ENCODE results near the gene KCNH2.
"Not testable (repeated sequence)": the region's sequence is repeated elsewhere in the genome, so short reads cannot be mapped to it uniquely, and the experiment has no call there.

KCNH2 gene

DNA sequence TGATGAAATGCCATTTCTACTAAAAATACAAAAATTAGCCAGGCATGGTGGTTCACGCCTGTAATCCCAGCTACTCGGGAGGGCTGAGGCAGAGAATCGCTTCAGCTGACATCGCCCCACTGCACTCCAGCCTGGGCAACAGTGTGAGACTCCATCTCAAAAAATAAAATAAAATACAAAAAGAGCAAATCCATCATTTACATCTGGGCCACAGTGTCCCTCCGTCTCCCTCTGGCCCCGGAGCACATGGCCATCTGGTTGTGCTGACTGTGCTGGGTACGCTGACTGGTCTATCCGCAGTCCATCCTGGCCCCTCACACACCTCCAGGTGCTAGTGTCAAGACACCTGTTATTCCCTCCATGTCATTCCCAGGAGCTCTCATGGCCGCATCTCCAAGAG is 42.1 kb downstream of the KCNH2 start:
- no peak for DNase-seq (ENCODE audit: low read depth in 2 of 2)

DNA sequence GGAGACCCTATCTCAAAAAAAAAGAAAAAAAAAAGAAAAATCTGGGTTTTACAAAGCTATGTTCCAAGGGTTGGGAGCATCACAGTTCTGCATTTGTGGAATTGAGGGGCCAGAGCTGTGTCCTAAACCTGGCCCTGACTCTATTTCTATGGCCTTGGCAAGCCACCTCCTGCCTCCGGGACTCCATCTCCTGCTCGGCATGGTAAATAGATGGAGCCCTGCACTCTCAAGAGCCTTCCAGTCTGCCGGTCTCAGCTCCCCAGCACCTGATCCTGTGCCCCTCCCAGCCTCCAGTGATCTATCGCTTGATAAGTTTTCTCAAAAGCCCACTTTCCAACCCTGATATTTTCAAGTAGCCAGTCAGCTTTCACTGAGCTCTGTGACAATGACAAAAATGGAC is 43.0 kb downstream of the KCNH2 start:
- no peak for DNase-seq (ENCODE audit: low read depth in 2 of 2)

DNA sequence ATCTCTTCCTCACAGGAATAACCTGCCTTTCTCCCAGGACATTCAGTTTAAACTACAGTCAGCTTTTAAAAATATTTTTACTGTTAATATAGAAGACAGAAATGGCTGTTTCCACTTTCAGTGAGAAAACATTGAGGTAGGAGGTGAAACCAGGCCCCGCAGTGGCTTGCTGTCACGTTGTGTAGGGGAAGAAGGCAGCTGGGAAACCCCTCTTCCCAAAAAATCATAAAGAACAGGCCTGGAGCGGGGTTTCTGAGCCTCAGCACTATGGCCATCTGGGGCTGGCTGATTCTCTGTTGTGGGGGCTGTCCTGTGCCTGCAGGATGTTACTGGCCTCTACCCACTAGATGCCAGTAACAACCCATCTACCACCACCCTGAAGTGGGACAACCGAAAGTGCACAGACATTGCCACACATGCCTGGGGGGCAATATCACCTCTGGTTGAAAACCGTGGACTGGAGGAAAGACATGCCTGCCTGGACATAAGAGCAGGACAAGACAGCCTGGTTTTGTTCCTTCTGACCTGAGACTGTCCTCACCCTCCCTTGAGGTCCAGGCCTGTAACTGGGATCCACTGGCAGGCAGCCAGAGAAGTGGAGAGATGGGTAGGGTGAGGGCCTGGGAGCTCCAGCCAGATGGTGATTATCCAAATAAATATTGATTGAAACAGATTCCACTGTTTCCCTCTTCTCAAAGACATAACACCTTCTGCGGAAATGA is 43.9 kb downstream of the KCNH2 start:
- DNase-seq (ENCODE audit: low read depth in 2 of 2) = no peak

DNA sequence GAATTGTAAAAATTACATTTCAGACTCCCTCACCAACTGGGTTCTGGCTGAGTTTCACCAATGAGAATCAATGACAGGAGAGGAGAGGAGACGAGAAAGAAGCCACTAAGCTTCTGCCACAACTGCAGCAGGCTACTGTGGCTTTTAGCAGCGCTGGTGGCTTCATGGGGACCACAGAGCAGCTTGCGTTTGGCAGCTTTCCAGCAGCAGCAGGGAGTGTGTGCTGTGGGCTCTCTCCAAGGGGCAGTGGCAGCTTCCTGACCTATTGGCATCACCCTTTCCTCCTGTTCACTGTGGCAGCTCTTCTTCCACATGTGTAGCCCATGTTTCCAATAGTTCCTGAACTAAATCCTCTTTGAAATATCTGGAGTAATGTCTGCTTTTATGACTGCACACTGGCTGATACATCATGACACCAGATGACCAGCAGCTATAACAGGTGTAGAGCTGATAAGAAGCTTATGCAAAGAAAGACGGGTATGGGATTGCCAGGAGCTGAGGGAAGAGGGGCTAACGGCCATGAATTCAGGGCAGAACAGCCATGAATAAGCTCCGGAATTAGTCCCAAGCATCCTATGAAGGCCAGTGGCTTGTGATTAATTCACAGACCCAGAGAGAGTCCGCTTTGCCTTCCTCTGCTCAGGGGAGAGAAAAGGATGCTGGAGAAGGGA is 46.8 kb downstream of the KCNH2 start:
- no peak for DNase-seq (ENCODE audit: low read depth in 2 of 2)

DNA sequence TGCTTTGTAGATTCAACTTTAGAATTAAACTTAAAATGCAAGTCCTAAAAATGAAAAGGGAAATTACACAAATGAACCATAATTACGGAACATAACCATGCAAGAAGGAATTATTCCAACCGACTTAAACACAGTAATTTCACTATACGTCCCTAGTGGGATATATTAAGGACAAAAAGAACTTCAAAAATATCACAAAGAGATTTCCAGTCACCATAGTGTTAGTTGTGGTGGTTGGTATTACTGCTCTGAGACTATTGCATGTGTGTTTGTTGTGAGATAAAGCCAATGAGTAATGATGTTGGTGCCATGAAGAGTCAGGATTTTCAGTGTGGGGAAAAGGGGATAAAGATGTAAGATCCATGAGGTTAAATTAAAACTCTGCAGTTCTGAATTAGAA is 49.6 kb downstream of the KCNH2 start:
- DNase-seq (ENCODE audit: low read depth in 2 of 2) = no peak

DNA sequence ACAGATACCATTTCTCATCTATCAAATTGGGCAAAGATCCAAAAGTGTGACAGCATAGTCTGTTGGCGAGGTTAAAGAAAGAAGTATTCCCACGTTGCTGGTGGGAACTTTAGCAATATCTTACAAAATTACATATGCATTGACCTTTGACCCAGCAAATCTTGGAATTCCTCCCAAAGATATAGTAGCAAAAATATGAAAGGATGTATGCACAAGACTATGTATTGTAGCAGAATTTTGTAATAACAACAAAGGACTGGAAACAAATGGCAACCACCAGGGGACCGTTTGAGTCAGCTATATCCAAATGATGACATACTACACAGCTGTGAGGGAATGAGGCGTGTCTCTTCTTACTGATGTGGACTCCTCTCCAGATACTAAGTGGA is 50.2 kb downstream of the KCNH2 start:
- no peak for DNase-seq (ENCODE audit: low read depth in 2 of 2)

DNA sequence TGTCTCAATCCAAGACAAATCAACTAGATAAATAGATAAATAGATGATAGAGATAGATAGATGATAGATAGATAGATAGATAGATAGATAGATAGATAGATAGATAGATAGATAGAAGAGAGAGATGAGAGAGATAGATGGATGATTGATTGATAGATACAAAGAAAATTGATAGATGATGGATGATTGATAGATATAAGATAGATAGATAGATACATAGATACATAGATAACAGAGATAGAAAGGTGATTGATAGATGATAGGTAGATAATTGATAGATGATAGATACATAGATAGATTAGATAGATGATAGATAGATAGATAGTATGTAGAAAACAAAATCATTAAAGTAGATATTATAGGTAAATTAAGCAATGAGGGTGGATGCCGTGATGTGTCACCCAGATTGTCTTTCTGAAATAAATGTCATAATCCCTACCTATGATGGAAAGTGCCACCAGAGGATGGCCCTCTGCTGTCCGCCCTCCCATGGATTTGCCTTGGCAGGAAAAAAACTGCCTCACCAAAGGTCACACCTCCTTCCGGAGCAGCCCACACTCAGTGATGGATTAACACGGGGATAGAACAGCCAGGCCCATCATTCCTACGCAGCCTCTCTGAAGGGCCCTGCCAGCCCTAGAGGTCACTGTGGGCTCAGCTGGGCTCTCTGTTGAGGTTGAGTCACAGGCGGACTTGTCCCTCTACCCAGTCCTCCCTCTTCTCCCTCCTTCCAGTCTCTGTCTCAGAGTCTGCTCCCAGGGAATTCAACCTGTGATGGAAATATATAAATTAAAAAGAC is 50.8 kb downstream of the KCNH2 start:
- no peak for DNase-seq (ENCODE audit: low read depth in 2 of 2)

DNA sequence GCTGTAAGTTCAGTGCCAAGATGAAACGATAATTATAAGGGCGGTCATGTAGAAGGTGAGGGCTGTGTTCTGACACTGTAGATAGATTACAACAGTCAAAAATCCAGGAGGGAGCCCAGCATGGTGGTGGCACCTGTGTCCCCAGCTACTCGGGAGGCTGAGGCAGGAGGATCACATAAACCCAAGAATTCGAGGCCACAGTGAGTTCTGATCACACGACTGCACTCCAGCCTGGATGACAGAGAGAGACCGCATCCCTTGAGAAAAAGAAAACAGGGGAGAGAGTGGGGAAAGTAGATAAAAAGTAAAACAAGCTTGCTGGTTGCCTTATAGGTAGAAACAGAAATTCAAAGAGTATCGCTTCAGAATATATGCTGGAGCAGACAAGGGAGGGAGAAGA is 52.1 kb downstream of the KCNH2 start:
- no peak for DNase-seq (ENCODE audit: low read depth in 2 of 2)

DNA sequence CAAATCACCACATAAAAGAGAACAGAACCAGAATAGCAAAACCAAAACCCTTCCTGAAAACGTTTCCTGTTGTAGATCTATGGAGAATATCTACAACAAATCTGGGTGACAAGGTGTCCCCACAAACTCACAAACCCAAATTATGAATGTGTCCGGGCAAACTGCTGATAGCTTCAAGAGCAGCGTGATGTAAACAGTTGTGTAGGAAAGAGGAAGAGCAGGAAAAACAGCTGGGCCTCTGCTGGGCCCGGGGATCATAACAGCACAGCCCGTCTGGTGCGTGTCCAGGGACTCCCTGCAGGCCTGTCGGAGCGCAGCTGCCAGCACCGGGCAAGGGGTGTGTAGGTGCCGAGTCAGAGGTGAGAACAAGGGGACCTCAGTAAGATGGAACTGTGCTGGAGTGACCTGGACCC is 53.7 kb downstream of the KCNH2 start:
- no peak for DNase-seq (ENCODE audit: low read depth in 2 of 2)

DNA sequence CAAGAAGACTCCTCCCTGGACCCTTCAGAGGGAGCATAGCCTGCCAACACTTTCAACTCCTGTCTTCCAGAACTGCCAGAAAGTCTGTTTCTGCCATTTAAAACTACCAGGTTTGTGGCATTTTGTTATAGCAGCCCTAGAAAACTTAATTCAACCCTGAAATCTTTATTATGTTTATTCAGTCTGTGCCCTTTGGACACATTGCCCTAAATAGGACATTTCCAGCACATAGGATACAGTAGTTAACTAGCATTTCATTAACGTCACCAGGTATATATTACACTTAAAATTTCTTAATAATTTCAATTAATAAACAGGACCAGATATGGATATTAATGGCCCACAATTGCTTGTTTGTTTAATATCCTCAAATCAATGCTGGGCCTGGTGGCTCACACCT is 54.3 kb downstream of the KCNH2 start:
- no peak for DNase-seq (ENCODE audit: low read depth in 2 of 2)

DNA sequence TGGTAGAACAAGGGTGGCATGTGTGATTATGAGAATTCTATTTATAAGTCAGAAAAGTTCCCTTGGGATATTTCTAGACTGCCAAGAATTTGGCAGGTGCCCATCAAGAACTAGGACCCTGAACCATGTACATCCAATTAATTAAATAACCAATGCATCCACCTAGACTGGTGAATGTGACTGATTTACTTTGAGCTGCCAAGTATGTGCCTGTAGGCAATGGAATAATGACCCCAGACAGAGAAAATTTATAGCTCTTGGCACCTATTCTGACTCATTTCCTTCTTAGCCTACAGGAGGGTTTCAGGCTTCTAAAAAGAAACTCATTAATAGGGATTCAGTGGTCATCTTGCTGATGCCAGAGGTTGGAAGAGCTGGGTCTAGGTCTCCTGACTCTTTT is 54.9 kb downstream of the KCNH2 start:
- no peak for DNase-seq (ENCODE audit: low read depth in 2 of 2)

DNA sequence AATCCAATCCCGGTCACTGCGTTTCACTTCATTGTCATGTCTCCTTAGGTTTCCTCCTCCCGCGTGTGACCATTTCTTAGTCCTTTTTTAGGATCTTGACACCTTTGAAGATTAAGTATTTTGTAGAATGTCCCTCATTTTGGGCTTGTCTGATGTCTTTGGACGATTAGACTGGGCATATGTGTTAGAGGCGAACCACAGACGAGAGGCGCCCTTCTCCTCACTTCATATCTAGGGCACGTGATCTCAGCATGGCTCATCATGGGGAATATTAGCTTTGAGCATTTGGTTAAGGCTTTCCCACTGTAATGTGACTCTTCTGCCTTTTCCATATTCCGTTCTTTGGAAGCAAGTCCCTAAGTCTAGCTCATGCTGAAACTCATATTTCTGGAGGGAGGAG is 59.0 kb downstream of the KCNH2 start:
- no peak for DNase-seq (ENCODE audit: low read depth in 2 of 2)

DNA sequence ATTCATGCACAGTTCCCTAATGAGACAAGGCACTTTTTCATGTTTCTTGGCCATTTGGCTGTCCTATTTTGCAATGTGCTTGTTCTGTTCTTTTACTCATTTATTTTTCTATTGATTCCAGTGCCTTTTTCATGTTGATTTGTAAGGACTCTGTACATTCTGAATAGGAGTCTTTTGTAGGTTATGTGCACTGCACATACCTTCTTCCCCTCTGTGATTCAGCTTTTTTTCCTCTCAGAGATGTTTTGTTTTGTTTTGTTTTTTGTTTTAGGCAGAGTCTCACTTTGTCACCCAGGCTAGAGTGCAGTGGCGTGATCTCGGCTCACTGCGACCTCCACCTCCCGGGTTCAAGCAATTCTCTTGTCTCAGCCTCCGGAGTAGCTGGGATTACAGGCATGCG is 59.7 kb downstream of the KCNH2 start:
- DNase-seq (ENCODE audit: low read depth in 2 of 2) = no peak

DNA sequence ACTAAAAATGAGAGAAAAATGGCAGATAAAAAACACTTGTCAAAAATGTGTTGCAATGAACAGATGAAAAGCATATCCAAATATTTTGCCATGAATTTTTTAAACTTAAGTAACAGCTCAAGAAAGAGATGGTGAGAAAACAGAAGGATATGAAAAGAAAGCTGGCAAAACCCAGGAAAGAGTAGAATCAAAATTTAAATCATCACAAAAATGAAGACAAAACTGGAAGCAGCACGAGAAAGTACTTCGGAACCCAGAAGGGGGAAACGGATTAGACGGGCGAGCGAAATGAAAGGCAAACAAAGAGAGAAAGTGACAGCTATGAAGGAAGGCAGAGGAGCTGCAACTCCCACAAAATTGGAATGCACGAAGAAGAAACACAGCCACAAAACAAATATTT is 60.2 kb downstream of the KCNH2 start:
- DNase-seq (ENCODE audit: low read depth in 2 of 2) = no peak

DNA sequence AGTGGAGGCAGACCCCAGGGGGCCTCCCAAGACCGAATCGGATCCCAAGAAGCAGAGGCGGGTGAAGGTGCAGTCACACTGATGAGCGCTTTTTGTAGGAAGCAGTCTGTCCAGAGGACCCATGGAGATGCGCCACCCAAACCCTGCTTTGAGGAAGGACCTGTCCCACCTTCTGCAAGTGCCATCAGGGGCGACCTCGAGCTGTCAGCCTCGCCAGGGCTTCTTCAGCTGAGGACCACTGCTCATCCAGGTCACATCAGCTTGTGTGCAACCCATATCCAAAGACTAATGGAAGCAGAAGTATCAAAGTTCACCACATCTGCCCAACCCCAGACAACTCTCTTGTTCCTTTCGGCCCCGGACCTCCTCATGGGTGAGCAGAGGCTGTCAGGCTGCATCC is 61.5 kb downstream of the KCNH2 start:
- DNase-seq (ENCODE audit: low read depth in 2 of 2) = no peak

DNA sequence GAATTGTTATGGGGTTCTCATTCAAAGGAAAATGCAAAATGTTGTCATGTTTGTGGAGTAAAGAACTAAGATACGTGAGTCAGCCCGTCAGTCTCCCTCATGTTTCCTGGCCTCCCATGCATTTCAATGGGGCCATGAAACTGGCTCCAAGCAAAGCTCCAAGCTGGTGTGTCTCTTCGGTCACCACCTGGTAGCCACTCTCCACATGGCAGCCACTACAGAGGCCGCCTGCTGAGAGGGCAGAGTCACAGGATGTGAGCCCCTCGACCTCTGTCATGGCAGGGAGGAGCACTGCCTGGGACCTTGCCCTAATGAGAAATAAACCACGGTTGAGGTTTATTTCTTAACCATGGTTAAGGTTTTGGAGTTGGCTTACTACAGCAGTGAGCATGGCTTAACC is 63.2 kb downstream of the KCNH2 start:
- no peak for DNase-seq (ENCODE audit: low read depth in 2 of 2)

DNA sequence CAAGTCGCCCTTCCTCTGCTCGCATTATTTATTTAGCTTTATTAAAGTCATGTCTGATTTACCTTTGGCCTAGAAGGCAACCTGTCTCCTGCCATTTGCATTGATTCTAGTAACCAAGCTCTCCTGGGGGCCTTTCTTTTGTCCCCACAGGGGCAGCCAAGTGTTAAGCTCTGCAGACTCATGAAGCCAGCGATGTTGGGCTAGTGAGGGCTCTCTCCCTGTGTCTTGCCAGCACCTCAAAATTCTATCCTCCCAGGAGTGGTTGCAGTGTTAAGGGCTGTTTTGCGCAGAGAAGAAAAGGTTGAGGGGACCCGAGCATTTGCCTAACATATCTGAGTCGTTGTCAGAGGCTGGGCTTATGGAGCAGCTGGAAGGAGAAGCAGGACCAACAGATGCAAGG is 63.9 kb downstream of the KCNH2 start:
- no peak for DNase-seq (ENCODE audit: low read depth in 2 of 2)

DNA sequence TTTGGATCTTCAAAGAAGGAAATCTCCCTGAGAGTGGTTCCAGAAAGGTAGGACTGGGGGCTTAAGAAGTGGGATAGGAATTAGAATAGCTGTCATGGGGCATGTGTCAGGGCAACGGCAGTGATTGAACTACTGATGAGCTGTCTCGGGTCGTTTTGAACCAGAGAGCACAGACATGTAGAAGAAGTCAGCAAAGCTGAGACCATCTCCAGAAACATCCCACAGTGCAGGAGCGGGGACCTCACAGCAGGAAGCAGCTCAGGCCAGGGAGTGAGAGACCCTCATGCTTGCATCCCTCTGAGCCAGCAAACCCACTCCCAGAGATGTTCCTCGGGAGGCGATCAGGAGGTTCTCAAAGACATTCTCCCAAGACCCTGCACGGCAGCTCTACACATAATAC is 65.7 kb downstream of the KCNH2 start:
- no peak for DNase-seq (ENCODE audit: low read depth in 2 of 2)

DNA sequence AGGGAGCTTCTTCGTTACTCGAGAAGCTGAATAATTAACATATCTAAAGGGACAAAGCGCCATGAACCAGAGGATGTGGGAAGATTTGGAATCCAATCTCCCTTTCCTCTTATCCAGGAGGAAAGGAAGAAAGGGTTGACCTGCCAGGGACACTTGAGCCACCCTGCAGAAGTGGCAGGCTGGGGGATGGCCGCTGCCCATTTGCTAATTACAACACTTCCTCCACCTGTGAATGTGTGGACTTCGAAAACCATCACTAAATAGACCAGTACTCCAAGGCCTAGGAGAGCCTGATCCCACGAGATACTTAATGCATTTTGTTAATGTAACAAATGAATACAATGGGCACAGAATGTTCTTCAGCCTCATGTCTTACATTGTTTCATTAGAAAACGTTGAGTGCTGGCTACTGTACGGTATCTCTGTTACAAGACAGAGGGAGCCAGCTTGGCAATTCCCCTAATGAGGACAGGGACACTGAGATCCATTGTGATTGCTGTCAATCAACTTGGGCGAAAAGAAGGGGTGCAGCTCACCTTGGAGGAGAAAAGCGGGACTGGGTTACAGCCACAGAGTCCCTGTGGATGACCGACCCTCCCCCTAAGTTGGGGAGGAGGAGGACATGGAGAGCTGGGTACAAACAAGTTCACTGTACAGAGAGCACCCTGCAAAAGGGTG is 66.4 kb downstream of the KCNH2 start:
- DNase-seq (ENCODE audit: low read depth in 2 of 2) = no peak

DNA sequence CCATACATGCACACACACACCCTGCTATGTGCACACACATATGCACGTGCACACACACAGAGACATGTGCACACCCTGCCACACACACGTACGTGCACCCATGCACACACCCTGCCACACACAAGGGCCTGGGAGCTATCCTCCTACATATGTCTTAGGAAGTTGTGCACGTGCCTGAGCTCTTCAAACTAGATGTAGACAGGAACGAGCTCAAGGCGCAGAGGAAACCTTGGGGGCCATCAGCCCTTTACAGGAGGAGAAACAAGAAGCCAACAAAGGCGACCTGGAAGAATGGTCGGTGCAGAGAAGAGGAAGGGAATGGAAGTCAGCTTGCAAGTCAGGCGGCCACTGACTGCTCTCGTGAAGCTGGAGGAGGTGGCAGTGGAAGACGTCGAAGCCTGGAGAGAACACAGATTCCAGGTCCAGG is 67.1 kb downstream of the KCNH2 start:
- no peak for DNase-seq (ENCODE audit: low read depth in 2 of 2)

DNA sequence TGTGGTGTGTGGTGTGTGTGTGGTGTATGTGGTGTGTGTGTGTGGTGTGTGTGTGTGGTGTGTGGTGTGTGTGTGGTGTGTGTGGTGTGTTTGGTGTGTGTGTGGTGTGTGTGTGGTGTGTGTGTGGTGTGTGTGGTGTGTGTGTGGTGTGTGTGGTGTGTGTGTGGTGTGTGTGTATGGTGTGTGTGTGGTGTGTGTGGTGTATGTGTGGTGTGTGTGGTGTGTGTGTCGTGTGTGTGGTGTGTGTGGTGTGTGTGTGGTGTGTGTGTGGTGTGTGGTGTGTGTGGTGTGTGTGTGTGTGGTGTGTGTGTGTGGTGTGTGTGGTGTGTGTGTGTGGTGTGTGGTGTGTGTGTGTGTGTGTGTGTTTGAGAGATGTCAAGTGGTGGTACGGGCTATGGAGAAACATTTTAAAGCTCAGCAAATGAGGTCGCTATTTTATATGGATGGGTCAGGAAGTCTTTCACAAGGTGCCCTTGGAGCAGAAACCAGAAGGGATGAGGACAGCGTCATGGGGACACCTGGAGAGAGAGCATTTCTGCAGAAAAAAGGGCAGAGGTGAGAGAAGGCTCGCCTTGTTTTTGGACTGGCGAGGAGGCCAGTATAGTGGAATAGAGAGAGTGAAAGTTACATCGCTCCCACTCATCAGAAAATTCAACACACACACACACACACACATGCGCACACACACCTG is 67.7 kb downstream of the KCNH2 start:
- DNase-seq (ENCODE audit: low read depth in 2 of 2) = not testable (repeated sequence)
